IPS-18a (cell line): ENCODE measurements around the gene GCN1.

Experiments used
- H3K27ac ChIP-seq: one replicate; pipeline ENCODE4 v1.5.1; 2013; ENCODE audit warnings: low read length
- H3K27me3 ChIP-seq: one replicate; pipeline ENCODE4 v1.6.1; 2013; ENCODE audit warnings: mild to moderate bottlenecking, low read length; ENCODE audit not compliant: control insufficient read depth, insufficient read depth
- H3K36me3 ChIP-seq: one replicate; pipeline ENCODE4 v1.6.1; 2013; ENCODE audit warnings: low read depth, low read length; ENCODE audit not compliant: control insufficient read depth
- H3K4me1 ChIP-seq: one replicate; pipeline ENCODE4 v1.6.1; 2013; ENCODE audit warnings: low read depth, low read length; ENCODE audit not compliant: control insufficient read depth
- H3K4me3 ChIP-seq: one replicate; pipeline ENCODE4 v1.5.1; 2013; ENCODE audit warnings: low read length
- H3K9ac ChIP-seq: one replicate; pipeline ENCODE4 v1.6.1; 2013; ENCODE audit warnings: mild to moderate bottlenecking, low read length, moderate library complexity
- H3K9me3 ChIP-seq: one replicate; pipeline ENCODE4 v1.6.1; 2013; ENCODE audit warnings: low read depth, low read length; ENCODE audit not compliant: control insufficient read depth

GCN1 gene

DNA sequence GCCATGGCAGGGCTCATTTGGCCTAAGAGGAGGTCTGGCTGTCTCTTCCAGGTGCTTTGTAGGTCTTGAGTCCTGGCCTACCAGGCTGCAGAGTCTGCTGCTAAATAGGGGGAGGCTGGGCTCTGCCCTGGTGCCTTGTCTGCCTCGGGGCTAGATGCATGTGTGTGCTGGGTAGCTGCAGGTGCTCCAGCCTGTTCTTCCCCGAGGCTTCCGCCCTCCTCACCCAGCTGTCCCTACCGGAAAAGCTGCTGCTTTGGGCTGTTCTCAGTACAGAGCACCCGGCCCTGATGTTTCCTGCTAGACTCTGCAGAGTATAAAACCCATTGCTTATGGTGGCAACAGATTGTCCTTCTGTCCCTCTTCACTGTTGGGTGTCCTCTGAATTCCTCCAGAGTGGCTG, 115.6 kb downstream of the GCN1 start:
- Histone ChIP-seq H3K9me3 (no peaks in the 10 kb centered on the region), H3K36me3 (no peaks in the 10 kb centered on the region), H3K4me1 (no peaks in the 10 kb centered on the region), H3K9ac (no peak overlapping the region), H3K27ac (no peak overlapping the region), H3K4me3 (no peak overlapping the region), H3K27me3 (no peaks in the 10 kb centered on the region)

- Histone ChIP-seq H3K27me3 (no peaks in the 10 kb centered on the region), H3K4me3 (no peak overlapping the region), H3K9me3 (no peaks in the 10 kb centered on the region), H3K4me1 (no peaks in the 10 kb centered on the region), H3K36me3 (no peaks in the 10 kb centered on the region), H3K9ac (no peak overlapping the region), H3K27ac (no peak overlapping the region)
Observed at GRCh38 chr12:120077260-120077659, 117.3 kb downstream of the GCN1 start.
